Mesenchymal stem cell (in vitro differentiated cells and primary cell): ENCODE measurements around the gene TENM4.
A peak's percentile ranks its signal among the peaks of the same experiment; 100 is the strongest.

Source experiments
- DNase-seq: peaks from one replicate; pipeline ENCODE4 v3.0.0-alpha.2; 2013
- H2AFZ ChIP-seq: one replicate; pipeline ENCODE4 v1.6.1; 2013; ENCODE audit warnings: low read depth, mild to moderate bottlenecking, control low read depth, inconsistent platforms, low read length, moderate library complexity
- H2AK5ac ChIP-seq: 2 replicates; pipeline ENCODE4 v1.6.1; 2013; ENCODE audit warnings: low read length, moderate library complexity, mild to moderate bottlenecking, inconsistent platforms; ENCODE audit not compliant: severe bottlenecking
- H2BK120ac ChIP-seq: one replicate; pipeline ENCODE4 v1.6.1; 2013; ENCODE audit warnings: low read depth, mild to moderate bottlenecking, inconsistent platforms, low read length, moderate library complexity
- H2BK12ac ChIP-seq, 2 experiments: one replicate each; pipeline ENCODE4 v1.6.1; 2013; ENCODE audit warnings: inconsistent platforms in 2 of 2, low read length in 2 of 2, mild to moderate bottlenecking in 2 of 2, moderate library complexity in 2 of 2, control low read depth in 1 of 2
- H2BK15ac ChIP-seq: one replicate; pipeline ENCODE4 v1.6.1; 2013; ENCODE audit warnings: mild to moderate bottlenecking, low read depth, inconsistent platforms; ENCODE audit not compliant: poor library complexity, severe bottlenecking
- H2BK5ac ChIP-seq: 2 replicates; pipeline ENCODE4 v1.6.1; 2013; ENCODE audit warnings: low read depth, mild to moderate bottlenecking, low read length, control low read depth, inconsistent platforms; ENCODE audit not compliant: poor library complexity, severe bottlenecking
- H3K14ac ChIP-seq, 2 experiments: one replicate each; pipeline ENCODE4 v1.6.1; 2013; ENCODE audit warnings: inconsistent platforms in 2 of 2, low read length in 2 of 2, control low read depth in 1 of 2, mild to moderate bottlenecking in 1 of 2, moderate library complexity in 1 of 2
- H3K18ac ChIP-seq, 2 experiments: one replicate each; pipeline ENCODE4 v1.6.1; 2013; ENCODE audit warnings: inconsistent platforms in 2 of 2, low read length in 2 of 2, control low read depth in 1 of 2, low read depth in 1 of 2, mild to moderate bottlenecking in 1 of 2
- H3K23ac ChIP-seq, 2 experiments: one replicate each; pipeline ENCODE4 v1.6.1; 2013; ENCODE audit warnings: inconsistent platforms in 2 of 2, low read length in 2 of 2, mild to moderate bottlenecking in 2 of 2, moderate library complexity in 2 of 2, control low read depth in 1 of 2
- H3K27ac ChIP-seq: 2 replicates; pipeline ENCODE4 v1.5.1; 2013; ENCODE audit warnings: mild to moderate bottlenecking, moderate library complexity, low read length, control low read depth, inconsistent platforms; ENCODE audit not compliant: poor library complexity, severe bottlenecking
- H3K27me3 ChIP-seq, 2 experiments: 2 replicates each; pipeline versions ENCODE4 v1.6.1 to v1.7.0; 2013; ENCODE audit warnings: low read length in 2 of 2, mild to moderate bottlenecking in 2 of 2, moderate library complexity in 2 of 2, control low read depth in 1 of 2, inconsistent platforms in 1 of 2; ENCODE audit not compliant: control insufficient read depth in 1 of 2, insufficient read depth in 1 of 2
- H3K36me3 ChIP-seq, 2 experiments: 2 replicates each; pipeline versions ENCODE4 v1.6.1 to v1.7.0; 2013; ENCODE audit warnings: low read length in 2 of 2, control low read depth in 1 of 2, inconsistent platforms in 1 of 2, low read depth in 1 of 2, mild to moderate bottlenecking in 1 of 2; ENCODE audit not compliant: insufficient read depth in 2 of 2, control insufficient read depth in 1 of 2
- H3K4ac ChIP-seq, 2 experiments: one replicate each; pipeline ENCODE4 v1.6.1; 2013; ENCODE audit warnings: inconsistent platforms in 2 of 2, low read length in 2 of 2, mild to moderate bottlenecking in 2 of 2, moderate library complexity in 2 of 2, control low read depth in 1 of 2, low read depth in 1 of 2
- H3K4me1 ChIP-seq: 2 replicates; pipeline ENCODE4 v1.6.1; 2013; ENCODE audit warnings: low read depth, low read length, control low read depth; ENCODE audit not compliant: control insufficient read depth, insufficient read depth
- H3K4me2 ChIP-seq: 2 replicates; pipeline ENCODE4 v1.6.1; 2013; ENCODE audit warnings: low read length, mild to moderate bottlenecking, inconsistent platforms; ENCODE audit not compliant: poor library complexity, severe bottlenecking
- H3K4me3 ChIP-seq, 2 experiments: 2 replicates each; pipeline versions ENCODE4 v1.5.1 to v1.7.0; 2013; ENCODE audit warnings: low read length in 2 of 2, mild to moderate bottlenecking in 2 of 2, control low read depth in 1 of 2, low read depth in 1 of 2; ENCODE audit not compliant: insufficient read depth in 1 of 2
- H3K79me1 ChIP-seq: replicated peaks from 2 replicates; pipeline ENCODE4 v1.6.1; 2013; ENCODE audit warnings: mild to moderate bottlenecking, control low read depth, low read length, inconsistent platforms; ENCODE audit not compliant: poor library complexity, severe bottlenecking
- H3K9ac ChIP-seq: 2 replicates; pipeline ENCODE4 v1.7.0; 2013; ENCODE audit warnings: mild to moderate bottlenecking, low read length, moderate library complexity
- H3K9me3 ChIP-seq: 2 replicates; pipeline ENCODE4 v1.7.0; 2013; ENCODE audit warnings: mild to moderate bottlenecking, low read length; ENCODE audit not compliant: control insufficient read depth
- H4K8ac ChIP-seq: one replicate; pipeline ENCODE4 v1.6.1; 2013; ENCODE audit warnings: inconsistent platforms, mild to moderate bottlenecking, low read length, moderate library complexity
- H4K91ac ChIP-seq: one replicate; pipeline ENCODE4 v1.6.1; 2013; ENCODE audit warnings: mild to moderate bottlenecking, low read length, inconsistent platforms
- WGBS: methylation state at CpG from one replicate; pipeline ENCODE4 v1.1.7; 2013; ENCODE audit warnings: mixed read lengths; 5-methylcytosine and 5-hydroxymethylcytosine counted together

The TENM4 gene

DNA sequence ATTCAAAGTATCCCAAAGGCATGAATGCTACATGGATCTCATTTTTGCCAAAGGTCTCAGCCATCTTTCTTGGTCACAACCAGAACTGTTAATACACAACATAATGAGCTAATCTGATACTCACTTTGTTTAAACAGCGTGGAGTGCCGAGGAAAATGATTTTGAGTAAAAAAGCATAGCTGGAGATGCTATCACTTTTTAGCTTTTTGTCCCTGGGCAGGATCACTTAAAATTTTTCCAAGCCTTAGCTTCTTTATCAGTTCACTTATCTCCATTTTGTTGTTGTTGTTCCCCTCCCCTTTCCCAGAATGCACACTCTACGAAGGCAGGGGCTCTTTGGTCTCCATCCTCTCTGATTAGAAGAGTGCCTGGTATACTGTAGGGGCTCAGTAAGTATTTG lies 636.8 kb downstream of the TENM4 start:
- no peak overlapping the region for H2AK5ac ChIP-seq
- H4K91ac ChIP-seq = no peak overlapping the region
- no peak overlapping the region for H4K8ac ChIP-seq
- no peak overlapping the region for H3K18ac ChIP-seq
- no peak overlapping the region for H3K14ac ChIP-seq
- no peak overlapping the region for H3K4me2 ChIP-seq
- no peak overlapping the region for H3K27ac ChIP-seq
- no peak overlapping the region for H3K4me3 ChIP-seq
- H3K23ac ChIP-seq = no peak overlapping the region
- H3K79me1 ChIP-seq = no peaks in the 10 kb centered on the region
- H3K4ac ChIP-seq = no peak overlapping the region
- no peak overlapping the region for H3K9ac ChIP-seq
- no peak overlapping the region for H2AFZ ChIP-seq
- no CpG with 5 or more reads among the region's 3 CpGs for WGBS
- H2BK12ac ChIP-seq = no peak overlapping the region
- no peak overlapping the region for H2BK15ac ChIP-seq
- H2BK120ac ChIP-seq = no peak overlapping the region
- peaks cover 20% of the 10 kb centered on the region for H3K4me1 ChIP-seq
- peaks cover 0 to 6% of the 10 kb centered on the region in 2 experiments for H3K36me3 ChIP-seq
- H3K9me3 ChIP-seq = no peaks in the 10 kb centered on the region
- no peak overlapping the region for H2BK5ac ChIP-seq
- DNase-seq = no peak
- H3K27me3 ChIP-seq = no peaks in the 10 kb centered on the region

DNA sequence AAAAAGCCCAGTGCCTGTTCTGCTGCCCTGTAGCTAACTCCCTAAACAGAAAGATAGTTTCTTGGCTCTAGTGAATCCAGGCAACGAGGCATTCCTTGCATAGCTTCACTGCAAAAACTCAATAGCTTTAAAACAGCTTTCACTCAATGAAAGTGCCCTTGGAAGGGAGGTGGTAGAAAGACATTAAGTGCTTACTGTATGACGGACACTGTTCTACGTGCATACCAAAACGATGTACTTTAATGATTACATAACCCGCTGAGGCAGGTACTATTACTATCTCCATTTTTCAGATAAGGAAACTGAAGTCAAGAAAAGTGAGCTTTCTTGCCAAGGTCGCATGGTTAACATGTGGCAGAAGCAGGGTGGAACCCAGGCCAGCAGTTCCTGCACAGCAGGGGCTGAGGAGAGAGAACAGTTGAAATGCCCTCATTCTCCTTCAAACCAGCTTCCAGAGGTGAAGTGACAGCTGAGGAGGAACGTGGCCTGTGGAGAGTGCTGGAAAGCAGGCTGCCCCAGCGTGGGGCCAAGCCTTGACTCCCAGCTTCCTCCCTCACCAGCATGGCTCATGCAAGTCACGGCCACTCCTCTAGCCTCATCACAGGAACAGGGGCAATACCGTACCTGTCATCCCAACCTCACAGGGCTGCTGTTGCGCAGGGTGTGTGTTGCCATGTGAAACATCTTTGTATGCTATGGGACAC lies 638.6 kb downstream of the TENM4 start:
- H3K9me3 ChIP-seq = no peaks in the 10 kb centered on the region

DNA sequence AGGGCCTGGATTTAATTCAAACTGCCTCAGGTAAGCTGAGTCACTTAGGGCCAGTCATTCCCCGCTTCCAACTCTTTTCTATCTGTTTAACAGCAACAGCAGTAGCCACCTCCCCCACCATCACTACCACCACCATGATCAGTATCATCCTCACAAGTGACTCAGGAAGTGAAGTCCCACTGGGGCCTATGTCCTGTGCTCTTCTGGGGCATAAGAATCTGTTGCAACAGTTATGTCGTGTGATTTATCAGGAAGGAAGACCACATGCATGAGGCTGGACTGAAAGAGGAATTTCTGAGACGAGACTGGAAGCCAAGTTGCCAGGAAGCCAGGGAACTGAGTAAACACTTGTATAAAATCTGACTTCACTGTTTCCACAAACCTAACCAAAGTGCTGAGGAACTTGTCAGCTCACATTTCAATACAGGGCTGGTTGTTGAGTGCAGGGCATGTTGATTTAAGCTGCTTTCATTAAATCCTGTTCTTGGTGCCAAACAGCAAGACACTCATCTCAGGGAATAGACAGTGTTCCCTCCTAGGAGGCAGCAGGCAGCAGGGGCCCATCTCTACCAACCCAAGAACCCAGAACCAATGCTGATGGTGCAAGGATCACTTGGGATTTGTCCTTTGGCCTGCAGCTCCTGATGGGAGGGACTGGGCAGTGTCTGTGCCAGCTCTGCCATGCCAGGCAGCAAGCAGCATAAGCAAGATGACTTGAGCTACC lies 639.5 kb downstream of the TENM4 start:
- Histone ChIP-seq H3K9ac (peak overlapping the region; percentile 69), H2AFZ (no peak overlapping the region), H2BK15ac (peak overlapping the region; percentile 73), H3K79me1 (no peaks in the 10 kb centered on the region), H3K23ac (peak overlapping the region in 1 of 2 experiments; percentile 10), H3K14ac (peak overlapping the region in 1 of 2 experiments; percentile 98), H3K36me3 (peaks cover 0 to 6% of the 10 kb centered on the region in 2 experiments), H4K8ac (peak overlapping the region; percentile 97), H2BK12ac (peak overlapping the region; percentile 99 to 100), H3K4ac (peak overlapping the region; percentile 88 to 89), H3K4me3 (peak overlapping the region in 1 of 2 experiments; percentile 25), H3K4me2 (no peak overlapping the region), H4K91ac (peak overlapping the region; percentile 99), H2AK5ac (peak overlapping the region; percentile 96), H3K18ac (peak overlapping the region; percentile 99), H2BK120ac (peak overlapping the region; percentile 98), H3K9me3 (no peaks in the 10 kb centered on the region), H2BK5ac (peak overlapping the region; percentile 87), H3K27ac (peak overlapping the region; percentile 88), H3K4me1 (peaks cover 25% of the 10 kb centered on the region), H3K27me3 (no peaks in the 10 kb centered on the region)
- WGBS = 0% methylated on average over 2 of the region's 3 CpGs
- peak; percentile 98 for DNase-seq

More for the DNA sequence above, 638.6 kb downstream of the TENM4 start:
- Histone ChIP-seq H3K27ac (peak overlapping the region; percentile 88), H2BK120ac (peak overlapping the region; percentile 91), H3K27me3 (no peaks in the 10 kb centered on the region), H2AK5ac (no peak overlapping the region), H2BK12ac (peak overlapping the region; percentile 99 to 100), H3K79me1 (no peaks in the 10 kb centered on the region), H3K4me2 (no peak overlapping the region), H4K8ac (peak overlapping the region; percentile 38), H3K18ac (peak overlapping the region; percentile 99), H3K4me3 (peak overlapping the region in 1 of 2 experiments; percentile 25), H2AFZ (peak overlapping the region; percentile 3), H3K4ac (peak overlapping the region; percentile 88 to 89), H3K23ac (no peak overlapping the region), H2BK15ac (peak overlapping the region; percentile 83), H3K4me1 (peaks cover 25% of the 10 kb centered on the region), H3K36me3 (peaks cover 0 to 6% of the 10 kb centered on the region in 2 experiments), H3K14ac (peak overlapping the region in 1 of 2 experiments; percentile 61), H2BK5ac (no peak overlapping the region), H4K91ac (peak overlapping the region; percentile 67), H3K9ac (peak overlapping the region; percentile 69)
- 56% methylated on average over 10 of the region's 11 CpGs for WGBS
- DNase-seq = peak; percentile 28

DNA sequence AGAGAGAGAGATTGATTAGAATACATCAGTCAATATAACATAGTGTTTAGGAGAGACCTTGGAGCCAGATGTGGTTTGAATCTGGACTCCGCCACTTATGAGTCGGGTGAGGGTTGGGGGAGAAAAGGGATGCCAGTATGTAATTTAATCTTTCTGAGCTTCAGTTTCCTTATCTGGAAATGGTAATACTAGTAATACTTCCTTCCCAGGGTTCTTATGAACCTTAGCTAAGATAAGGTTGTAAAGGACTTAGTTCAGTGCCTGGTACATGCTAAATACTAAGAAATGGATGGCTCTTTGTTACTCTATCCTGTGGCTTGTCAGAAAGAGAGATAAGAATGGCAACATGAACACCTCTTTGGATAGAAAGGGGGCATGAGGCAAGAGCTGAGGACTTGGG lies 640.1 kb downstream of the TENM4 start:
- WGBS = 75% methylated on average over 2 of the region's 2 CpGs
- H2AFZ ChIP-seq = no peak overlapping the region
- peak overlapping the region; percentile 88 for H3K27ac ChIP-seq
- peak overlapping the region; percentile 98 for H2BK120ac ChIP-seq
- H3K9me3 ChIP-seq = no peaks in the 10 kb centered on the region
- H3K4me1 ChIP-seq = peaks cover 24% of the 10 kb centered on the region
- no peak overlapping the region for H3K4me3 ChIP-seq
- peaks cover 0 to 6% of the 10 kb centered on the region in 2 experiments for H3K36me3 ChIP-seq
- H3K79me1 ChIP-seq = no peaks in the 10 kb centered on the region
- no peak overlapping the region for H2BK5ac ChIP-seq
- H3K18ac ChIP-seq = peak overlapping the region; percentile 79 to 99
- H2AK5ac ChIP-seq = no peak overlapping the region
- peak overlapping the region; percentile 69 for H3K9ac ChIP-seq
- H3K27me3 ChIP-seq = no peaks in the 10 kb centered on the region
- DNase-seq = no peak
- H3K14ac ChIP-seq = no peak overlapping the region
- no peak overlapping the region for H2BK15ac ChIP-seq
- H3K23ac ChIP-seq = no peak overlapping the region
- H2BK12ac ChIP-seq = peak overlapping the region in 1 of 2 experiments; percentile 18
- H4K91ac ChIP-seq = peak overlapping the region; percentile 43
- peak overlapping the region; percentile 79 to 82 for H3K4ac ChIP-seq
- no peak overlapping the region for H3K4me2 ChIP-seq
- H4K8ac ChIP-seq = peak overlapping the region; percentile 70
